K562 (cell line): Measurements from ENCODE around the gene PCDHGA8. TPM values are rescaled to one million over a fixed set of nuclear protein-coding genes. Genes with fewer than 3 reads are reported as not detected.
A peak's percentile ranks its signal among the peaks of the same experiment; 100 is the strongest.

ENCODE experiments used
- NCOA2 ChIP-seq, 2 experiments: fragments of 450-650 bp; IDR thresholded peaks; 2 replicates each; pipeline ENCODE4 v1.6.1; 2018; ENCODE audit warnings: mild to moderate bottlenecking in 2 of 2, moderate library complexity in 1 of 2; ENCODE audit not compliant: partially characterized antibody in 2 of 2
- polyA plus RNA-seq, 8 experiments: library from polyadenylated mRNA; depleted of rRNA in 4 of 8; stranded (reverse) in 5 of 8; unstranded in 3 of 8; fragments of >200 nt; fragmentation: Nextera tagmentation in 2 of 8; fragmentation: Illumina TruSeq in 1 of 8; extraction: Ambion mirVana in 2 of 8; extraction: Trizol in 1 of 8; gene quantifications; 2 replicates each; pipeline versions ENCODE4 v1.2.1 to v1.2.3, GENCODE V29; 2011 to 2014; ENCODE audit warnings: inconsistent platforms in 1 of 8, missing spikeins in 1 of 8
- total RNA-seq, 7 experiments: library from RNA; depleted of rRNA in 6 of 7; stranded (reverse); fragments of >200 nt in 6 of 7; fragmentation: Illumina TruSeq in 2 of 7; extraction: Trizol in 2 of 7; gene quantifications; 2 replicates each; pipeline versions ENCODE4 v1.2.1 to v1.2.3, GENCODE V29; 2011 to 2021; ENCODE audit warnings: low replicate concordance in 1 of 7
- TF ChIP-seq, protein P1 (sequence below): fragments of 450-650 bp; IDR thresholded peaks from 2 replicates; pipeline ENCODE4 v1.6.1; 2016; ENCODE audit warnings: low read depth
- TF ChIP-seq, protein P2 (sequence below), 2 experiments: fragments of 450-650 bp; formaldehyde crosslinking in 1 of 2; IDR thresholded peaks; 2 replicates each; pipeline versions ENCODE4 v1.4.0 to v1.6.1; 2014 to 2020; ENCODE audit warnings: mild to moderate bottlenecking in 2 of 2, borderline replicate concordance in 1 of 2, low read depth in 1 of 2
- TF ChIP-seq, protein P3 (sequence below), 3 experiments: IDR thresholded peaks in 2 of 3; conservative IDR thresholded peaks in 1 of 3; 2 replicates each; pipeline ENCODE4 v1.5.1; 2011 to 2012; ENCODE audit warnings: low read length in 3 of 3, mild to moderate bottlenecking in 3 of 3, control low read depth in 2 of 3, improper control_type of control experiment in 1 of 3, inconsistent platforms in 1 of 3, low read depth in 1 of 3, mixed read lengths in 1 of 3, moderate library complexity in 1 of 3; ENCODE audit not compliant: insufficient read depth in 2 of 3

The PCDHGA8 gene
- total and polyA plus RNA-seq, 9 of the 15 experiments (the other 6 are each of a cell fraction or from before 2014, with no cell fraction given): 0.04 to 0.11 (median 0.07) TPM; not detected in 2

DNA sequence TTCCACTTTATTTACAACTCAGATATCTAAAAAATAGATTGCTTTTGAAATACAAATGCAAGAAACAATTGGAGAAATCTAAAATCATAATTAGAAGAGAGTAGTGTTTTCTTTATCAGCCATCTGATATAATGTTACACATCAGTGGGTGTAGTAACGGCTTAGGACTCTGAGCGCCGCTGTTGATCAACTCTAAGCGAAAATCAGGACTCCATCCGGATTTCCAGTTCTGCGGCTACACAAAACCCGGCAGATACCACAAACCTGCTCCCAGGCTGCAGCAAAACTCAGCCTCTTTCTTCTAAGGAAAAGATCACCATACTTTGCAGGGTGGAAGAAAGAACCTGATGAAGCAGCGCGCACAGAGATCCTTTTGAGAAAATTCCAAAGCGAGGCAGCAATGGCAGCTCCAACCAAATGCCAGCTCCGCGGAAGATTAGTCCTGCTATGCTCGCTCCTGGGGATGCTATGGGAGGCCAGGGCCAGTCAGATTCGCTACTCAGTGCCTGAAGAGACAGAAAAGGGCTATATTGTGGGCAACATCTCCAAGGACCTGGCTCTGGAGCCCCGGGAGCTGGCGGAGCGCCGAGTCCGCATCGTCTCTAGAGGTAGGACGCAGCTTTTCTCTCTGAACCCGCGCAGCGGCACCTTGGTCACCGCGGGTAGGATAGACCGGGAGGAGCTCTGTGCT is 10.3 kb downstream of the PCDHGA8 start, which contains the start of gene PCDHGA9 (continued):
- TF ChIP-seq, protein P1, sequence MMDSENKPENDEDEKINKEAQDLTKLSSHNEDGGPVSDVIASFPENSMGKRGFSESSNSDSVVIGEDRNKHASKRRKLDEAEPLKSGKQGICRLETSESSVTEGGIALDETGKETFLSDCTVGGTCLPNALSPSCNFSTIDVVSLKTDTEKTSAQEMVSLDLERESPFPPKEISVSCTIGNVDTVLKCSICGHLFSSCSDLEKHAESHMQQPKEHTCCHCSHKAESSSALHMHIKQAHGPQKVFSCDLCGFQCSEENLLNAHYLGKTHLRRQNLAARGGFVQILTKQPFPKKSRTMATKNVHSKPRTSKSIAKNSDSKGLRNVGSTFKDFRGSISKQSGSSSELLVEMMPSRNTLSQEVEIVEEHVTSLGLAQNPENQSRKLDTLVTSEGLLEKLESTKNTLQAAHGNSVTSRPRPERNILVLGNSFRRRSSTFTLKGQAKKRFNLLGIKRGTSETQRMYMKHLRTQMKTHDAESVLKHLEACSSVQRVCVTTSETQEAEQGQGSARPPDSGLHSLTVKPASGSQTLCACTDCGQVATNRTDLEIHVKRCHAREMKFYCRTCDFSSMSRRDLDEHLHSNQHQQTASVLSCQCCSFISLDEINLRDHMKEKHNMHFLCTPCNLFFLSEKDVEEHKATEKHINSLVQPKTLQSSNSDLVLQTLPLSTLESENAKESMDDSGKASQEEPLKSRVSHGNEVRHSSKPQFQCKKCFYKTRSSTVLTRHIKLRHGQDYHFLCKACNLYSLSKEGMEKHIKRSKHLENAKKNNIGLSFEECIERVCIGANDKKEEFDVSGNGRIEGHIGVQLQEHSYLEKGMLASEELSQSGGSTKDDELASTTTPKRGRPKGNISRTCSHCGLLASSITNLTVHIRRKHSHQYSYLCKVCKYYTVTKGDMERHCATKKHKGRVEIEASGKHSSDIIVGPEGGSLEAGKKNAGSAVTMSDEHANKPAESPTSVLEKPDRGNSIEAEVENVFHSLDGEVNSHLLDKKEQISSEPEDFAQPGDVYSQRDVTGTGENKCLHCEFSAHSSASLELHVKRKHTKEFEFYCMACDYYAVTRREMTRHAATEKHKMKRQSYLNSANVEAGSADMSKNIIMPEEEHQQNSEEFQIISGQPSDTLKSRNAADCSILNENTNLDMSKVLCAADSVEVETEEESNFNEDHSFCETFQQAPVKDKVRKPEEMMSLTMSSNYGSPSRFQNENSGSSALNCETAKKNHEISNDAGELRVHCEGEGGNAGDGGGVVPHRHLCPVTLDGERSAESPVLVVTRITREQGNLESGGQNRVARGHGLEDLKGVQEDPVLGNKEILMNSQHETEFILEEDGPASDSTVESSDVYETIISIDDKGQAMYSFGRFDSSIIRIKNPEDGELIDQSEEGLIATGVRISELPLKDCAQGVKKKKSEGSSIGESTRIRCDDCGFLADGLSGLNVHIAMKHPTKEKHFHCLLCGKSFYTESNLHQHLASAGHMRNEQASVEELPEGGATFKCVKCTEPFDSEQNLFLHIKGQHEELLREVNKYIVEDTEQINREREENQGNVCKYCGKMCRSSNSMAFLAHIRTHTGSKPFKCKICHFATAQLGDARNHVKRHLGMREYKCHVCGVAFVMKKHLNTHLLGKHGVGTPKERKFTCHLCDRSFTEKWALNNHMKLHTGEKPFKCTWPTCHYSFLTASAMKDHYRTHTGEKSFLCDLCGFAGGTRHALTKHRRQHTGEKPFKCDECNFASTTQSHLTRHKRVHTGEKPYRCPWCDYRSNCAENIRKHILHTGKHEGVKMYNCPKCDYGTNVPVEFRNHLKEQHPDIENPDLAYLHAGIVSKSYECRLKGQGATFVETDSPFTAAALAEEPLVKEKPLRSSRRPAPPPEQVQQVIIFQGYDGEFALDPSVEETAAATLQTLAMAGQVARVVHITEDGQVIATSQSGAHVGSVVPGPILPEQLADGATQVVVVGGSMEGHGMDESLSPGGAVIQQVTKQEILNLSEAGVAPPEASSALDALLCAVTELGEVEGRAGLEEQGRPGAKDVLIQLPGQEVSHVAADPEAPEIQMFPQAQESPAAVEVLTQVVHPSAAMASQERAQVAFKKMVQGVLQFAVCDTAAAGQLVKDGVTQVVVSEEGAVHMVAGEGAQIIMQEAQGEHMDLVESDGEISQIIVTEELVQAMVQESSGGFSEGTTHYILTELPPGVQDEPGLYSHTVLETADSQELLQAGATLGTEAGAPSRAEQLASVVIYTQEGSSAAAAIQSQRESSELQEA: no peak
- TF ChIP-seq, protein P2, sequence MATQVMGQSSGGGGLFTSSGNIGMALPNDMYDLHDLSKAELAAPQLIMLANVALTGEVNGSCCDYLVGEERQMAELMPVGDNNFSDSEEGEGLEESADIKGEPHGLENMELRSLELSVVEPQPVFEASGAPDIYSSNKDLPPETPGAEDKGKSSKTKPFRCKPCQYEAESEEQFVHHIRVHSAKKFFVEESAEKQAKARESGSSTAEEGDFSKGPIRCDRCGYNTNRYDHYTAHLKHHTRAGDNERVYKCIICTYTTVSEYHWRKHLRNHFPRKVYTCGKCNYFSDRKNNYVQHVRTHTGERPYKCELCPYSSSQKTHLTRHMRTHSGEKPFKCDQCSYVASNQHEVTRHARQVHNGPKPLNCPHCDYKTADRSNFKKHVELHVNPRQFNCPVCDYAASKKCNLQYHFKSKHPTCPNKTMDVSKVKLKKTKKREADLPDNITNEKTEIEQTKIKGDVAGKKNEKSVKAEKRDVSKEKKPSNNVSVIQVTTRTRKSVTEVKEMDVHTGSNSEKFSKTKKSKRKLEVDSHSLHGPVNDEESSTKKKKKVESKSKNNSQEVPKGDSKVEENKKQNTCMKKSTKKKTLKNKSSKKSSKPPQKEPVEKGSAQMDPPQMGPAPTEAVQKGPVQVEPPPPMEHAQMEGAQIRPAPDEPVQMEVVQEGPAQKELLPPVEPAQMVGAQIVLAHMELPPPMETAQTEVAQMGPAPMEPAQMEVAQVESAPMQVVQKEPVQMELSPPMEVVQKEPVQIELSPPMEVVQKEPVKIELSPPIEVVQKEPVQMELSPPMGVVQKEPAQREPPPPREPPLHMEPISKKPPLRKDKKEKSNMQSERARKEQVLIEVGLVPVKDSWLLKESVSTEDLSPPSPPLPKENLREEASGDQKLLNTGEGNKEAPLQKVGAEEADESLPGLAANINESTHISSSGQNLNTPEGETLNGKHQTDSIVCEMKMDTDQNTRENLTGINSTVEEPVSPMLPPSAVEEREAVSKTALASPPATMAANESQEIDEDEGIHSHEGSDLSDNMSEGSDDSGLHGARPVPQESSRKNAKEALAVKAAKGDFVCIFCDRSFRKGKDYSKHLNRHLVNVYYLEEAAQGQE (IDR thresholded peaks at IDR 0.05; ENCODE audit: borderline replicate concordance): peak; percentile 19; the same call in 1 of the 2 replicates
- TF ChIP-seq, protein P2 (CRISPR knock-in tag; IDR thresholded peaks at IDR 0.05; ENCODE audit: low read depth): no peak
- no peak for TF ChIP-seq NCOA2 (IDR thresholded peaks at IDR 0.05; ENCODE audit: partially characterized antibody in 2 of 2)
- TF ChIP-seq, protein P3, sequence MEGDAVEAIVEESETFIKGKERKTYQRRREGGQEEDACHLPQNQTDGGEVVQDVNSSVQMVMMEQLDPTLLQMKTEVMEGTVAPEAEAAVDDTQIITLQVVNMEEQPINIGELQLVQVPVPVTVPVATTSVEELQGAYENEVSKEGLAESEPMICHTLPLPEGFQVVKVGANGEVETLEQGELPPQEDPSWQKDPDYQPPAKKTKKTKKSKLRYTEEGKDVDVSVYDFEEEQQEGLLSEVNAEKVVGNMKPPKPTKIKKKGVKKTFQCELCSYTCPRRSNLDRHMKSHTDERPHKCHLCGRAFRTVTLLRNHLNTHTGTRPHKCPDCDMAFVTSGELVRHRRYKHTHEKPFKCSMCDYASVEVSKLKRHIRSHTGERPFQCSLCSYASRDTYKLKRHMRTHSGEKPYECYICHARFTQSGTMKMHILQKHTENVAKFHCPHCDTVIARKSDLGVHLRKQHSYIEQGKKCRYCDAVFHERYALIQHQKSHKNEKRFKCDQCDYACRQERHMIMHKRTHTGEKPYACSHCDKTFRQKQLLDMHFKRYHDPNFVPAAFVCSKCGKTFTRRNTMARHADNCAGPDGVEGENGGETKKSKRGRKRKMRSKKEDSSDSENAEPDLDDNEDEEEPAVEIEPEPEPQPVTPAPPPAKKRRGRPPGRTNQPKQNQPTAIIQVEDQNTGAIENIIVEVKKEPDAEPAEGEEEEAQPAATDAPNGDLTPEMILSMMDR (IDR thresholded peaks at IDR 0.05 in 2 of 3, conservative IDR thresholded peaks at IDR 0.05 in 1 of 3; ENCODE audit: insufficient read depth in 2 of 3, low read depth in 1 of 3, low read length in 3 of 3): peak; percentile 56 to 61 (median 59)
